Stimulated activated naive CD4-positive, alpha-beta T cell (primary cell): ENCODE data around the gene CDIP1.
A peak's percentile ranks its signal among the peaks of the same experiment; 100 is the strongest.

Experiments
- DNase-seq, 6 experiments: peaks; one replicate each; lab custom pipeline; 2025; lab: John Stamatoyannopoulos, UW

CDIP1 gene

GRCh38 chr16:4537376-4538343, 913 bp downstream of the CDIP1 start:
- DNase-seq: peak in 2 of 6 experiments; percentile 43 to 75

- no peak for DNase-seq
Measured at GRCh38 chr16:4536391-4537106, 2.0 kb downstream of the CDIP1 start.

- DNase-seq: peak in 1 of 6 experiments; percentile 23
Measured at GRCh38 chr16:4535627-4536108, 2.9 kb downstream of the CDIP1 start.

- peak in 5 of 6 experiments; percentile 7 to 68 (median 33) for DNase-seq
Measured at GRCh38 chr16:4534151-4534790, 4.3 kb downstream of the CDIP1 start.

GRCh38 chr16:4533490-4533889, 5.1 kb downstream of the CDIP1 start:
- no peak for DNase-seq

- no peak for DNase-seq
Measured at GRCh38 chr16:4532238-4532637, 6.3 kb downstream of the CDIP1 start.

GRCh38 chr16:4531811-4532210, 6.8 kb downstream of the CDIP1 start:
- DNase-seq: no peak

GRCh38 chr16:4529085-4530060, 9.2 kb downstream of the CDIP1 start:
- DNase-seq: peak in 2 of 6 experiments; percentile 16 to 49

- DNase-seq: no peak
Measured at GRCh38 chr16:4525634-4526277, 12.8 kb downstream of the CDIP1 start.

GRCh38 chr16:4525069-4525468, 13.5 kb downstream of the CDIP1 start:
- no peak for DNase-seq

- DNase-seq: no peak
Measured at GRCh38 chr16:4524571-4524970, 14.0 kb downstream of the CDIP1 start.

GRCh38 chr16:4523686-4524085, 14.9 kb downstream of the CDIP1 start:
- no peak for DNase-seq

- no peak for DNase-seq
Measured at GRCh38 chr16:4522051-4522581, 16.5 kb downstream of the CDIP1 start.

GRCh38 chr16:4520913-4521312, 17.7 kb downstream of the CDIP1 start:
- no peak for DNase-seq

- DNase-seq: no peak
Measured at GRCh38 chr16:4519274-4520058, 19.1 kb downstream of the CDIP1 start.

- no peak for DNase-seq
Measured at GRCh38 chr16:4517812-4518680, 20.5 kb downstream of the CDIP1 start.

GRCh38 chr16:4515611-4516233, 22.9 kb downstream of the CDIP1 start:
- DNase-seq: no peak

- DNase-seq: no peak
Measured at GRCh38 chr16:4514606-4515005, 24.0 kb downstream of the CDIP1 start.
